Esophagus muscularis mucosa (tissue), 4 donors: ENCODE results near the gene RSRC2. TPM values are rescaled to one million over a fixed set of nuclear protein-coding genes. Genes with fewer than 3 reads are reported as not detected.

Source experiments
- DNase-seq: peaks from one replicate; pipeline ENCODE4 v3.0.0-alpha.2; 2017; ENCODE audit errors: extremely low spot score
- H3K27ac ChIP-seq, 4 donors: fragments of 200-600 bp; sonication (generic); replicated peaks in 1 of 4; 1 replicate in 3 of 4; 2 replicates in 1 of 4; pipeline ENCODE4 v1.5.1; 2016 to 2019; ENCODE audit warnings: mild to moderate bottlenecking in 1 of 4
- H3K27me3 ChIP-seq, 4 donors: fragments of 200-600 bp; sonication (generic); one replicate each; pipeline versions ENCODE4 v1.5.1 to v1.6.0; 2016 to 2019
- H3K36me3 ChIP-seq, 4 donors: fragments of 200-600 bp; sonication (generic); one replicate each; pipeline ENCODE4 v1.5.1; 2016 to 2019
- H3K4me1 ChIP-seq, 4 donors: fragments of 200-600 bp; sonication (generic); one replicate each; pipeline ENCODE4 v1.5.1; 2016 to 2019
- H3K4me3 ChIP-seq, 4 donors: fragments of 200-600 bp; sonication (generic); 1 replicate in 2 of 4; 2 replicates in 2 of 4; pipeline ENCODE4 v1.5.1; 2016 to 2019; ENCODE audit warnings: mild to moderate bottlenecking in 4 of 4, moderate library complexity in 1 of 4
- H3K9me3 ChIP-seq, 4 donors: fragments of 200-600 bp; sonication (generic); 1 replicate in 3 of 4; 2 replicates in 1 of 4; pipeline ENCODE4 v1.5.1; 2016 to 2019
- EP300 ChIP-seq: sonication (generic); formaldehyde crosslinking; IDR thresholded peaks from one replicate; pipeline ENCODE4 v1.6.1; 2017; ENCODE audit warnings: antibody characterized with exemption
- POLR2A ChIP-seq: fragments of 450-650 bp; IDR thresholded peaks from one replicate; pipeline ENCODE4 v1.6.1; 2017; ENCODE audit warnings: antibody characterized with exemption, moderate library complexity, mild to moderate bottlenecking, low read depth
- POLR2AphosphoS5 ChIP-seq, 2 donors: sonication (generic); formaldehyde crosslinking; IDR thresholded peaks; one replicate each; pipeline ENCODE4 v1.6.1; 2017; ENCODE audit warnings: antibody characterized with exemption in 2 of 2
- WGBS: methylation state at CpG from one replicate; pipeline ENCODE4 v1.1.5; 2018; 5-methylcytosine and 5-hydroxymethylcytosine counted together
- intact Hi-C: fragments of 100-400 bp; cut with DNase I; formaldehyde crosslinking; loops from one replicate; pipeline ENCODE4 v1.15.1; 2023
- total RNA-seq, 4 donors: library from RNA; depleted of rRNA; stranded (reverse); fragments of >200 nt; gene quantifications; one replicate each; pipeline versions ENCODE4 v1.1.0 to v1.2.1, GENCODE V29; 2016
- TF ChIP-seq, protein P1 (sequence below), 3 experiments: fragments of 200-600 bp in 2 of 3; fragments of 450-650 bp in 1 of 3; sonication (generic) in 2 of 3; IDR thresholded peaks; one replicate each; pipeline ENCODE4 v1.5.1; 2017 to 2019; ENCODE audit warnings: antibody characterized with exemption in 3 of 3, mild to moderate bottlenecking in 2 of 3, moderate library complexity in 1 of 3

Gene RSRC2
- total RNA-seq, 4 donors from 2014 or later, result 46.5 to 68.9 (median 48.6) TPM

GRCh38 chr12:122460061-122460460 is 66.7 kb downstream of the RSRC2 start:
- DNase-seq, result no peak
- intact Hi-C loops, result no loop called here
- peaks cover 0 to 7% (median 0%) of the 10 kb centered on the region in 4 donors for H3K4me1 ChIP-seq

DNA sequence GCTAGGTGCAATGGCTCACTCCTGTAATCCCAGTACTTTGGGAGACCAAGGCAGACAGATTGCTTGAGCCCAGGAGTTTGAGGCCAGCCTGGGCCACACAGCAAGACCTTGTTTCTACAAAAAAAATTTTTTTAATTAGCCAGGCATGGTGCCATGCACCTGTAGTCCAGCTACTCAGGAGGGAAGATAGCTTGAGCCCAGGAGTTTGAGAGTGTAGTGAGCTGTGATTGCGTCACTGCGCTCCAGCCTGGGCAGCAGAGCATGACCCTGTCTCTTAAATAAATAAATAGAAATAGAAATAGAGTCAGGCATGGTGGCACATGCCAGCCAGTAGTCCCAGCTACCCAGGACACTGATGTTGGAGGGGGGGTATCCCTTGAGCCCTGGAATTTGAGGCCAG is 67.5 kb downstream of the RSRC2 start:
- TF ChIP-seq, protein P1, sequence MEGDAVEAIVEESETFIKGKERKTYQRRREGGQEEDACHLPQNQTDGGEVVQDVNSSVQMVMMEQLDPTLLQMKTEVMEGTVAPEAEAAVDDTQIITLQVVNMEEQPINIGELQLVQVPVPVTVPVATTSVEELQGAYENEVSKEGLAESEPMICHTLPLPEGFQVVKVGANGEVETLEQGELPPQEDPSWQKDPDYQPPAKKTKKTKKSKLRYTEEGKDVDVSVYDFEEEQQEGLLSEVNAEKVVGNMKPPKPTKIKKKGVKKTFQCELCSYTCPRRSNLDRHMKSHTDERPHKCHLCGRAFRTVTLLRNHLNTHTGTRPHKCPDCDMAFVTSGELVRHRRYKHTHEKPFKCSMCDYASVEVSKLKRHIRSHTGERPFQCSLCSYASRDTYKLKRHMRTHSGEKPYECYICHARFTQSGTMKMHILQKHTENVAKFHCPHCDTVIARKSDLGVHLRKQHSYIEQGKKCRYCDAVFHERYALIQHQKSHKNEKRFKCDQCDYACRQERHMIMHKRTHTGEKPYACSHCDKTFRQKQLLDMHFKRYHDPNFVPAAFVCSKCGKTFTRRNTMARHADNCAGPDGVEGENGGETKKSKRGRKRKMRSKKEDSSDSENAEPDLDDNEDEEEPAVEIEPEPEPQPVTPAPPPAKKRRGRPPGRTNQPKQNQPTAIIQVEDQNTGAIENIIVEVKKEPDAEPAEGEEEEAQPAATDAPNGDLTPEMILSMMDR (IDR thresholded peaks at IDR 0.05), result no peak
- no peak for TF ChIP-seq POLR2AphosphoS5 (IDR thresholded peaks at IDR 0.05)
- no peak for TF ChIP-seq POLR2A
- TF ChIP-seq EP300, result no peak
- no peak overlapping the region for H3K4me3 ChIP-seq
- H3K4me1 ChIP-seq, result peaks cover 0 to 6% (median 0%) of the 10 kb centered on the region in 4 donors
- H3K27me3 ChIP-seq, result no peaks in the 10 kb centered on the region
- no peak overlapping the region for H3K27ac ChIP-seq
- WGBS, result 96% methylated on average over 2 of the region's 2 CpGs
- no peaks in the 10 kb centered on the region for H3K36me3 ChIP-seq
- DNase-seq, result no peak
- intact Hi-C loops, result no loop called here
- H3K9me3 ChIP-seq, result no peaks in the 10 kb centered on the region

More at GRCh38 chr12:122460061-122460460, 66.7 kb downstream of the RSRC2 start:
- Histone ChIP-seq H3K27ac (no peak overlapping the region), H3K36me3 (no peaks in the 10 kb centered on the region), H3K4me3 (no peak overlapping the region), H3K27me3 (no peaks in the 10 kb centered on the region), H3K9me3 (no peaks in the 10 kb centered on the region)
- TF ChIP-seq POLR2AphosphoS5 (IDR thresholded peaks at IDR 0.05) (no peak), POLR2A (no peak), EP300 (no peak)
- TF ChIP-seq, protein P1 (IDR thresholded peaks at IDR 0.05), result no peak
- 90% methylated on average over 7 of the region's 7 CpGs for WGBS

DNA sequence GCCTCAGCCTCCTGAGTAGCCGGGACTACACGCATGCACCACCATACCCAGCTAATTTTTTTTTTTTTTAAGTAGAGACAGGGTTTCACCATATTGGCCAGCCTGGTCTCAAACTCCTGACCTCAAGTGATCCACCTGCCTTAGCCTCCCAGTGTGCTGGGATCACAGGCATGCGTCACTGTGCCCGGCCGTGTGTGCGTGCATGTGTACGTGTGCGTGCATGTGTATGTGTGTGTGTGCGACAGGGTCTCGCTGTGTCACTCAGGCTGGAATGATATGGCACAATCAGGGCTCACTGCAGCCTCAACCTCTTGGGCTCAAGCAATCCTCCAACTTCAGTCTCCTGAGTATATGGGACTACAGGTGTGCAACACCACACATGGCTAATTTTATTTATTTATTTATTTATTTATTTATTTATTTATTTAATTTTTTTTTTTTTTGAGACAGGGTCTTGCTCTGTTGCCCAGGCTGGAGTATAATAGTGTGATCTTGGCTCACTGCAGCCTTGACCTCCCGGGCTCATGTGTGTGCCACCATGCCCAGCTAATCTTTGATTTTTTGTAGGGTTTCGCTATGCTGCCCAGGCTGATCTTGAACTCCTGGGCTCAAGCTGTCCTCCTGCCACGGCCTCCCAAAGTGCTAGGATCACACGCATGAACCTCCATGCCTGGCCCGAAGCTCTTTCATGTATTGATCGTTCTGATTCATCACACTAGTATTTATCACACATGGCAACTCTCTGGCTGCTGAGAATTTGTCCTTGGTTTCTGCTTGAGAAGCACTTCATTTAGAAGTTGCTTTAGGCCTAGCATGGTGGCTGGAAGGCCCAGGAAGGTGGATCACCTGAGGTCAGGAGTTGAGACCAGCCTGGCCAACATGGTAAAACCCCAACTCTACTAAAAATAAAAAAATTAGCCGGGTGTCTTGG is 68.4 kb downstream of the RSRC2 start:
- intact Hi-C loops, result no loop called here
- no peak overlapping the region for H3K27ac ChIP-seq
- no peaks in the 10 kb centered on the region for H3K36me3 ChIP-seq
- WGBS, result 89% methylated on average over 17 of the region's 17 CpGs
- H3K9me3 ChIP-seq, result no peaks in the 10 kb centered on the region
- H3K27me3 ChIP-seq, result no peaks in the 10 kb centered on the region
- TF ChIP-seq EP300, result no peak
- H3K4me1 ChIP-seq, result no peaks in the 10 kb centered on the region
- no peak for DNase-seq
- no peak overlapping the region for H3K4me3 ChIP-seq

- TF ChIP-seq POLR2A (no peak), EP300 (no peak), POLR2AphosphoS5 (IDR thresholded peaks at IDR 0.05) (no peak)
- TF ChIP-seq, protein P1 (IDR thresholded peaks at IDR 0.05), result no peak
- DNase-seq, result no peak
Measured at GRCh38 chr12:122457627-122458026, 69.1 kb downstream of the RSRC2 start.

DNA sequence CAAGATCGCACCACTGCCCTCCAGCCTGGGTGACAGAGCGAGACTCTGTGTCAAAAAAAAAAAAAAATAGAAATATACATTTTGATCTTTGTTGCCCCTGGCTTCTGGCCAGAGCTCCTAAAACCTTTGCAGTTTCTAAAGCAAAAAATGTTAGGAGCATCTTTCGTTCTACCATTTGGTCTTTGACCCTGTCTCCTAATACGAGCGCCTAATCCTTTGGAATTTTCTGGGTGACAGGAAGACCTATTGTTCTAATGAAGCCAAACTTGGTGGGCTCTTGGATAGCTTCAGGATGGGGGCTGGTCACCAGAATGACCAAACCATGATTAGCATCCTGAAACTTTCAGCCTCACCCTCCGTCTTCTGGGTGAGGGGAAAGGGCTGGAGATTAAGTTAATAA is 72.0 kb downstream of the RSRC2 start:
- Histone ChIP-seq H3K4me3 (no peak overlapping the region), H3K27me3 (no peaks in the 10 kb centered on the region), H3K4me1 (no peaks in the 10 kb centered on the region), H3K9me3 (no peaks in the 10 kb centered on the region), H3K27ac (no peak overlapping the region), H3K36me3 (no peaks in the 10 kb centered on the region)
- intact Hi-C loops, result no loop called here
- TF ChIP-seq, protein P1 (IDR thresholded peaks at IDR 0.05), result no peak
- TF ChIP-seq EP300 (no peak), POLR2A (no peak), POLR2AphosphoS5 (IDR thresholded peaks at IDR 0.05) (no peak)
- no peak for DNase-seq
- WGBS, result 78% methylated on average over 6 of the region's 6 CpGs

More at GRCh38 chr12:122457627-122458026, 69.1 kb downstream of the RSRC2 start:
- no peaks in the 10 kb centered on the region for H3K4me1 ChIP-seq
- H3K36me3 ChIP-seq, result no peaks in the 10 kb centered on the region
- no peaks in the 10 kb centered on the region for H3K9me3 ChIP-seq
- no peak overlapping the region for H3K27ac ChIP-seq
- no peaks in the 10 kb centered on the region for H3K27me3 ChIP-seq
- no peak overlapping the region for H3K4me3 ChIP-seq
- intact Hi-C loops, result no loop called here
- WGBS, result 68% methylated on average over 2 of the region's 2 CpGs
